Measurements from ENCODE around the gene PSMD8. TPM values are rescaled to one million over a fixed set of nuclear protein-coding genes. Genes with fewer than 3 reads are reported as not detected.
"Not testable (repeated sequence)": the region's sequence is repeated elsewhere in the genome, so short reads cannot be mapped to it uniquely, and the experiment has no call there.

Gene PSMD8
- total and polyA plus RNA-seq, 4 experiments from 2014 or later = 89.6 to 197 (median 134) TPM

- H3K36me3 ChIP-seq (ENCODE audit: insufficient read depth, low read length); H3K9me3 ChIP-seq (ENCODE audit: control insufficient read depth in 1 of 2, low read length in 2 of 2); H3K9me3 Mint-ChIP-seq; DNase-seq; H3K4me3 Mint-ChIP-seq; H3K4me1 ChIP-seq (ENCODE audit: insufficient read depth, low read length); H3K27ac ChIP-seq (ENCODE audit: low read depth, low read length); intact Hi-C loops (cut with micrococcal nuclease); H3K27me3 ChIP-seq (ENCODE audit: insufficient read depth, low read length); POLR2A ChIA-PET (ENCODE audit: partially characterized antibody); H3K27me3 Mint-ChIP-seq; H3K36me3 Mint-ChIP-seq; H3K4me1 Mint-ChIP-seq; H3K4me3 ChIP-seq (ENCODE audit: low read length in 2 of 2): not testable (repeated sequence)
- CTCF ChIA-PET (ENCODE audit: partially characterized antibody) = interaction anchor here (1.7 kb wide), 1 partner anchor 9 kb away, joined by 6 read pairs; the partner anchor contains the start of gene FAM98C
- peak overlapping the region in 1 of 7 donors; percentile 53 for H3K27ac Mint-ChIP-seq
Observed at GRCh38 chr19:38411898-38412297, 37.5 kb downstream of the PSMD8 start.

DNA sequence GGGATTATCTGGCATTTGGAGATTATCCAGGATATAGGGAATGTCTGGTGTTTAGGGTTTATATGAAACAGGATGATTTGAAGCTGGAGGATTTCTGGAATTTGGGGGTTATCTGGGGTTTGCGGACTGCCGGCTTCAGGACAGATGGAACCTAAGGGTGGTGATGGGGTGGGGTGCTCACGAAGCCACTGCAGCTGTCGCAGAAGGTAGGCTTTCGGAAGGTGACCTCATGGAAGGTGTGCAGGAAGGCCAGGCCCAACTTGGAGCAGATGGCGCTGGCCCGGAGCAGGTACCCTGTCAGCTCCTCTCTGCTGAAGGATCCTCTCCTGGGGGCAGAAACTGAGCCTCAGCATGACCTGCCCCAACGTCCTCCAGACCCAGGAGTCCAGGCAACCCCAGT is 38.1 kb downstream of the PSMD8 start:
- Mint-ChIP-seq H3K9me3 (peaks cover 0 to 3% (median 0%) of the 10 kb centered on the region in 8 donors), H3K36me3 (peaks cover 0 to 4% of the 10 kb centered on the region in 2 donors), H3K4me3 (no peak overlapping the region), H3K27ac (peak overlapping the region in 1 of 7 donors; percentile 77), H3K27me3 (no peaks in the 10 kb centered on the region), H3K4me1 (peaks cover 6 to 11% (median 8%) of the 10 kb centered on the region in 4 donors)
- CTCF ChIA-PET (ENCODE audit: partially characterized antibody) = interaction anchor here (1.7 kb wide), 1 partner anchor 10 kb away, joined by 6 read pairs; the partner anchor contains the start of gene FAM98C
- Histone ChIP-seq H3K27me3 (ENCODE audit: insufficient read depth, low read length) (no peaks in the 10 kb centered on the region), H3K4me3 (ENCODE audit: low read length in 2 of 2) (no peak overlapping the region), H3K27ac (ENCODE audit: low read depth, low read length) (no peak overlapping the region), H3K36me3 (ENCODE audit: insufficient read depth, low read length) (no peaks in the 10 kb centered on the region), H3K9me3 (ENCODE audit: control insufficient read depth in 1 of 2, low read length in 2 of 2) (no peaks in the 10 kb centered on the region), H3K4me1 (ENCODE audit: insufficient read depth, low read length) (peaks cover 9% of the 10 kb centered on the region)
- DNase-seq = no peak
- intact Hi-C loops (cut with micrococcal nuclease) = no loop called here
- POLR2A ChIA-PET (ENCODE audit: partially characterized antibody) = interaction anchor here (1.5 kb wide), 1 partner anchor 10 kb away, joined by 6 read pairs; the partner anchor contains the start of gene FAM98C

DNA sequence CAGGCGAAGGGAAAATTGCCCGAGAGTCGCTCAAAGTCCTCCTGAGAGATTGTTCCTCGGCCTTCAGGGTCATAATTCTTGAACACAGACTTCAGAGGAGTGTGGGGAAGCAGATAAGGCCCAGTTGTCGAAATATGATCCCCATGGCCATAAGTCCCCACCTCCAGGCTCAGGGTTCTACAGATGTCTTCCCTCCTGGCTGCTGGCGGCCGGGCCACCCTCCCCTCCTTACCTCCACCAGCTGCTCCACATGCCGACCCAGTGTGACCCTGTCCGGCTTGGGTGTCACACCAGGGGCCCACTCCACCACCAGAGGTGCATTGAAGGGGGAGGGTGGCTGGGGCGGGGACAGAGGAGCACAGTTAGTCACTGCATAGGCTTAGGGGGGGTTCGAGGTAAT is 38.6 kb downstream of the PSMD8 start:
- Mint-ChIP-seq H3K4me3 (no peak overlapping the region), H3K9me3 (peaks cover 0 to 3% (median 0%) of the 10 kb centered on the region in 8 donors), H3K27me3 (no peaks in the 10 kb centered on the region), H3K36me3 (peaks cover 0 to 5% of the 10 kb centered on the region in 2 donors), H3K27ac (no peak overlapping the region), H3K4me1 (peaks cover 11 to 16% (median 12%) of the 10 kb centered on the region in 4 donors)
- CTCF ChIA-PET (ENCODE audit: partially characterized antibody) = interaction anchor here (1.8 kb wide), 1 partner anchor 10 kb away, joined by 16 read pairs; the partner anchor contains the start of gene FAM98C
- Histone ChIP-seq H3K4me1 (ENCODE audit: insufficient read depth, low read length) (peaks cover 13% of the 10 kb centered on the region), H3K27me3 (ENCODE audit: insufficient read depth, low read length) (no peaks in the 10 kb centered on the region), H3K27ac (ENCODE audit: low read depth, low read length) (no peak overlapping the region), H3K36me3 (ENCODE audit: insufficient read depth, low read length) (no peaks in the 10 kb centered on the region), H3K4me3 (ENCODE audit: low read length in 2 of 2) (no peak overlapping the region), H3K9me3 (ENCODE audit: control insufficient read depth in 1 of 2, low read length in 2 of 2) (no peaks in the 10 kb centered on the region)
- intact Hi-C loops (cut with micrococcal nuclease) = no loop called here
- POLR2A ChIA-PET (ENCODE audit: partially characterized antibody) = interaction anchor here (1.5 kb wide), 1 partner anchor 10 kb away, joined by 6 read pairs; the partner anchor contains the start of gene FAM98C
- DNase-seq = no peak

DNA sequence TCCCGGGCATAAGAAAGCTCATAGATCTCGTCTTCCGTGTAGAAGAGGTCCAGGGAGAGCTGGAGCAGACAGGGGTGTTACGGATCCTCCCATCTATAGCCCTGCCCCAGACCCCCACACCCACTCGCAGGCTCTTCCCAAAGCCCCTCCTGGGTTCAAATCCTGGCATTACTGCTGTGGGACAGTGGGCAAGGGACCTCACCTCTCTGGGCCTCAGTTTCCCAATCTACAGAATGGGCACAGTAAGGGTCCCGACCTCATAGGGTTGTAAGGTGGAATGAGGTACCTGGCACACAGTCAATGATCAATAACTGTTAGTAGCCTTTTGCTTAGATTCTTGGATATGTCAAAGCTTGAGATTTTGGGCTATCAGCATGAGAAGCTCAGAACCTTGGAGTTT is 39.0 kb downstream of the PSMD8 start:
- CTCF ChIA-PET (ENCODE audit: partially characterized antibody) = interaction anchor here (1.8 kb wide), 1 partner anchor 10 kb away, joined by 16 read pairs; the partner anchor contains the start of gene FAM98C
- H3K4me1 Mint-ChIP-seq = peaks cover 13 to 19% (median 15%) of the 10 kb centered on the region in 4 donors
- peaks cover 0 to 3% (median 0%) of the 10 kb centered on the region in 8 donors for H3K9me3 Mint-ChIP-seq
- POLR2A ChIA-PET (ENCODE audit: partially characterized antibody) = interaction anchor here (1.0 to 1.5 kb wide), 2 partner anchors 11 to 35 kb away, joined by 3 to 6 read pairs; partner anchors contain the start of gene FAM98C
- intact Hi-C loops (cut with micrococcal nuclease) = no loop called here
- Histone ChIP-seq H3K27ac (ENCODE audit: low read depth, low read length) (no peak overlapping the region), H3K27me3 (ENCODE audit: insufficient read depth, low read length) (no peaks in the 10 kb centered on the region), H3K36me3 (ENCODE audit: insufficient read depth, low read length) (no peaks in the 10 kb centered on the region), H3K4me1 (ENCODE audit: insufficient read depth, low read length) (peaks cover 18% of the 10 kb centered on the region), H3K9me3 (ENCODE audit: control insufficient read depth in 1 of 2, low read length in 2 of 2) (no peaks in the 10 kb centered on the region), H3K4me3 (ENCODE audit: low read length in 2 of 2) (no peak overlapping the region)
- no peak overlapping the region for H3K27ac Mint-ChIP-seq
- H3K4me3 Mint-ChIP-seq = no peak overlapping the region
- no peak for DNase-seq
- H3K36me3 Mint-ChIP-seq = peaks cover 0 to 5% of the 10 kb centered on the region in 2 donors
- no peaks in the 10 kb centered on the region for H3K27me3 Mint-ChIP-seq

- Mint-ChIP-seq H3K36me3 (peaks cover 0 to 2% of the 10 kb centered on the region in 2 donors), H3K9me3 (peaks cover 0 to 1% (median 0%) of the 10 kb centered on the region in 8 donors), H3K27ac (peak overlapping the region in 6 of 7 donors; percentile 82 to 96 (median 93)), H3K27me3 (peaks cover 0 to 2% of the 10 kb centered on the region in 2 donors), H3K4me1 (peaks cover 18 to 29% (median 22%) of the 10 kb centered on the region in 4 donors), H3K4me3 (peak overlapping the region in 7 of 8 donors; percentile 79 to 90 (median 87))
- H3K27me3 ChIP-seq (ENCODE audit: insufficient read depth, low read length) = no peaks in the 10 kb centered on the region
- intact Hi-C loops (cut with micrococcal nuclease) = no loop called here
- ChIA-PET POLR2A (ENCODE audit: partially characterized antibody) (no interaction called here), CTCF (ENCODE audit: partially characterized antibody) (interaction anchor here (2.2 kb wide), 1 partner anchor 14 kb away, joined by 8 read pairs; the partner anchor contains the start of gene FAM98C)
- H3K27ac ChIP-seq (ENCODE audit: low read depth, low read length) = peak overlapping the region; percentile 52
- no peak for DNase-seq
- peak overlapping the region in 1 of 2 donors; percentile 58 for H3K4me3 ChIP-seq (ENCODE audit: low read length in 2 of 2)
- no peaks in the 10 kb centered on the region for H3K9me3 ChIP-seq (ENCODE audit: control insufficient read depth in 1 of 2, low read length in 2 of 2)
- peaks cover 20% of the 10 kb centered on the region for H3K4me1 ChIP-seq (ENCODE audit: insufficient read depth, low read length)
- H3K36me3 ChIP-seq (ENCODE audit: insufficient read depth, low read length) = no peaks in the 10 kb centered on the region
Observed at GRCh38 chr19:38417146-38417543, 42.8 kb downstream of the PSMD8 start.

DNA sequence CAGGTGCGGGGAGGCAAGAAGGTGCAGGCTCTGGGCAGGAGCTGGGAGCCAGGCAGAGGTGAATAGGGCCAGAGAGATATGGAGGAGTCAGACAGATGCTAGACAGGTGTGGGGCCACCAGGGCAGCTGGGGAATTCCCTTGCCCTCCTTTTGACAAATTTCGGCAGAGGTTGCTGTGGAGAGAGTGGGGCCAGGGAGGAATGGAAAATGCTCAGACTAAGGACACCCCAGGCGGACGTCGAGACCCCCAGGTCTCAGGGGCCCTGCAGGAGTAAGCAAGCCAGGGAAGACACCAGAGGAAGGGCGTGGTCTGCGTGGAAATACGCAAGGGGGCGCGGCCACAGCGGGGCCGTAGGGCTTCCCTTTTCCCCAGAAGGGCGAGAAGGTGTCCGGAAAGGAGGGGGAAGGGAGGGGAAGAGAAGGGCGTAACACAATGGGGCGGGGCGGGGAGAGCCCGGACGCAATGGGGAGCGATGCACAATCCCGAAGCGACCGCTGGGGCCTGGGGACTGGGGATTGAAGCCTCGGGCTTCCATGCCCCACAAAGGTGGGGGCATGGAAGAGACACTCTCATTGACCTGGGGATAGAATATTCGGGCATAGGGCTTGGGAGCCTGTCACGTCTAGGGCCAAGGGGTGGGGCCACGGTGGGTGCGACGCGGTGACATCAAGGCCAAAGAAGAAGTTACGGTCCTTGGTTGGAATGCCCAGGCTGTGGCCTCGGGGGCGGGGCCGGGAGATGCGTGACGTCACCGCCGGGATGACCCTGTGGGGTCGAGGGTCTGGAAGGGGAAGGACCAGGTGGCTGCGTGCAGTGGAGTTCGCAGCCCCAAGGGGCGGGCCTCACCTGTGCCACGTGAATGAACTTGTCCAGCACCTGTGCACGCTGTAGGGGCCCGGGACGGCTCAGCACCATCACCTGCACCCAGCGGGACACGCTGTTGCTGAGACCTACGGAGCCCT is 43.5 kb downstream of the PSMD8 start:
- peaks cover 20% of the 10 kb centered on the region for H3K4me1 ChIP-seq (ENCODE audit: insufficient read depth, low read length)
- peaks cover 0 to 2% of the 10 kb centered on the region in 2 donors for H3K36me3 Mint-ChIP-seq
- peak overlapping the region; percentile 82 to 96 (median 92) for H3K27ac Mint-ChIP-seq
- H3K4me1 Mint-ChIP-seq = peaks cover 18 to 29% (median 22%) of the 10 kb centered on the region in 4 donors
- peak; percentile 29 to 60 (median 42) for DNase-seq
- no peaks in the 10 kb centered on the region for H3K36me3 ChIP-seq (ENCODE audit: insufficient read depth, low read length)
- intact Hi-C loops (cut with micrococcal nuclease) = no loop called here
- no peaks in the 10 kb centered on the region for H3K27me3 ChIP-seq (ENCODE audit: insufficient read depth, low read length)
- POLR2A ChIA-PET (ENCODE audit: partially characterized antibody) = no interaction called here
- CTCF ChIA-PET (ENCODE audit: partially characterized antibody) = interaction anchor here (2.2 kb wide), 1 partner anchor 14 kb away, joined by 8 read pairs; the partner anchor contains the start of gene FAM98C
- peak overlapping the region; percentile 17 to 58 for H3K4me3 ChIP-seq (ENCODE audit: low read length in 2 of 2)
- H3K4me3 Mint-ChIP-seq = peak overlapping the region; percentile 78 to 90 (median 86)
- H3K9me3 Mint-ChIP-seq = peaks cover 0 to 1% (median 0%) of the 10 kb centered on the region in 8 donors
- H3K27ac ChIP-seq (ENCODE audit: low read depth, low read length) = peak overlapping the region; percentile 52
- H3K27me3 Mint-ChIP-seq = peaks cover 0 to 2% of the 10 kb centered on the region in 2 donors
- H3K9me3 ChIP-seq (ENCODE audit: control insufficient read depth in 1 of 2, low read length in 2 of 2) = no peaks in the 10 kb centered on the region

GRCh38 chr19:38420935-38421334 is 46.6 kb downstream of the PSMD8 start:
- Mint-ChIP-seq H3K36me3 (peaks cover 0 to 2% of the 10 kb centered on the region in 2 donors), H3K27me3 (peaks cover 0 to 3% of the 10 kb centered on the region in 2 donors), H3K9me3 (peaks cover 0 to 1% (median 0%) of the 10 kb centered on the region in 8 donors), H3K4me1 (peaks cover 18 to 29% (median 25%) of the 10 kb centered on the region in 4 donors), H3K4me3 (no peak overlapping the region), H3K27ac (no peak overlapping the region)
- no peaks in the 10 kb centered on the region for H3K27me3 ChIP-seq (ENCODE audit: insufficient read depth, low read length)
- no peaks in the 10 kb centered on the region for H3K36me3 ChIP-seq (ENCODE audit: insufficient read depth, low read length)
- CTCF ChIA-PET (ENCODE audit: partially characterized antibody) = interaction anchor here (1.3 kb wide), 1 partner anchor 18 kb away, joined by 3 read pairs; the partner anchor contains the start of gene FAM98C
- H3K4me3 ChIP-seq (ENCODE audit: low read length in 2 of 2) = no peak overlapping the region
- no peak overlapping the region for H3K27ac ChIP-seq (ENCODE audit: low read depth, low read length)
- peaks cover 26% of the 10 kb centered on the region for H3K4me1 ChIP-seq (ENCODE audit: insufficient read depth, low read length)
- intact Hi-C loops (cut with micrococcal nuclease) = no loop called here
- POLR2A ChIA-PET (ENCODE audit: partially characterized antibody) = no interaction called here
- no peak for DNase-seq
- H3K9me3 ChIP-seq (ENCODE audit: control insufficient read depth in 1 of 2, low read length in 2 of 2) = no peaks in the 10 kb centered on the region
